ENCODE measurements around the gene TBC1D23. TPM values are rescaled to one million over a fixed set of nuclear protein-coding genes. Genes with fewer than 3 reads are reported as not detected.
"Not testable (repeated sequence)": the region's sequence is repeated elsewhere in the genome, so short reads cannot be mapped to it uniquely, and the experiment has no call there.

The TBC1D23 gene
- total RNA-seq, 1 donor from 2014 or later, result 17.6 TPM

- H3K27me3 Mint-ChIP-seq, result no peaks in the 10 kb centered on the region
- no peak overlapping the region for H3K27ac Mint-ChIP-seq
- H3K36me3 Mint-ChIP-seq (ENCODE audit: low read depth), result peaks cover 13% of the 10 kb centered on the region
- H3K9me3 Mint-ChIP-seq, result no peaks in the 10 kb centered on the region
- intact Hi-C loops (cut with micrococcal nuclease), result no loop called here
- no peak for DNase-seq
- H3K4me3 Mint-ChIP-seq, result no peak overlapping the region
- peaks cover 8% of the 10 kb centered on the region for H3K4me1 Mint-ChIP-seq
Observed at GRCh38 chr3:100289339-100289738, 28.5 kb downstream of the TBC1D23 start.

- peaks cover 4% of the 10 kb centered on the region for H3K4me1 Mint-ChIP-seq
- peaks cover 23% of the 10 kb centered on the region for H3K36me3 Mint-ChIP-seq (ENCODE audit: low read depth)
- DNase-seq, result no peak
- H3K4me3 Mint-ChIP-seq, result no peak overlapping the region
- intact Hi-C loops (cut with micrococcal nuclease), result no loop called here
- H3K9me3 Mint-ChIP-seq, result no peaks in the 10 kb centered on the region
- H3K27ac Mint-ChIP-seq, result no peak overlapping the region
- H3K27me3 Mint-ChIP-seq, result no peaks in the 10 kb centered on the region
Observed at GRCh38 chr3:100295089-100295488, 34.3 kb downstream of the TBC1D23 start.

GRCh38 chr3:100297784-100298183 lies 37.0 kb downstream of the TBC1D23 start:
- H3K27ac Mint-ChIP-seq, result no peak overlapping the region
- DNase-seq, result no peak
- H3K27me3 Mint-ChIP-seq, result no peaks in the 10 kb centered on the region
- intact Hi-C loops (cut with micrococcal nuclease), result no loop called here
- H3K9me3 Mint-ChIP-seq, result no peaks in the 10 kb centered on the region
- peaks cover 27% of the 10 kb centered on the region for H3K36me3 Mint-ChIP-seq (ENCODE audit: low read depth)
- no peaks in the 10 kb centered on the region for H3K4me1 Mint-ChIP-seq
- H3K4me3 Mint-ChIP-seq, result no peak overlapping the region

GRCh38 chr3:100299016-100299415 lies 38.2 kb downstream of the TBC1D23 start:
- intact Hi-C loops (cut with micrococcal nuclease), result no loop called here
- Mint-ChIP-seq H3K4me3 (no peak overlapping the region), H3K9me3 (no peaks in the 10 kb centered on the region), H3K4me1 (no peaks in the 10 kb centered on the region), H3K27ac (no peak overlapping the region), H3K27me3 (no peaks in the 10 kb centered on the region), H3K36me3 (ENCODE audit: low read depth) (peaks cover 27% of the 10 kb centered on the region)
- DNase-seq, result no peak

GRCh38 chr3:100306695-100307094 lies 45.9 kb downstream of the TBC1D23 start:
- Mint-ChIP-seq H3K4me1 (no peaks in the 10 kb centered on the region), H3K36me3 (ENCODE audit: low read depth) (peaks cover 16% of the 10 kb centered on the region), H3K27ac (no peak overlapping the region), H3K27me3 (no peaks in the 10 kb centered on the region), H3K9me3 (no peaks in the 10 kb centered on the region), H3K4me3 (no peak overlapping the region)
- intact Hi-C loops (cut with micrococcal nuclease), result no loop called here
- DNase-seq, result no peak

- no peak overlapping the region for H3K4me3 Mint-ChIP-seq
- no peak for DNase-seq
- H3K9me3 Mint-ChIP-seq, result no peaks in the 10 kb centered on the region
- no peak overlapping the region for H3K27ac Mint-ChIP-seq
- intact Hi-C loops (cut with micrococcal nuclease), result no loop called here
- peaks cover 15% of the 10 kb centered on the region for H3K36me3 Mint-ChIP-seq (ENCODE audit: low read depth)
- H3K4me1 Mint-ChIP-seq, result no peaks in the 10 kb centered on the region
- no peaks in the 10 kb centered on the region for H3K27me3 Mint-ChIP-seq
Observed at GRCh38 chr3:100310355-100310965, 49.7 kb downstream of the TBC1D23 start.

GRCh38 chr3:100311011-100311410 lies 50.2 kb downstream of the TBC1D23 start:
- peaks cover 14% of the 10 kb centered on the region for H3K36me3 Mint-ChIP-seq (ENCODE audit: low read depth)
- no peaks in the 10 kb centered on the region for H3K9me3 Mint-ChIP-seq
- H3K4me1 Mint-ChIP-seq, result no peaks in the 10 kb centered on the region
- no peak overlapping the region for H3K4me3 Mint-ChIP-seq
- no peaks in the 10 kb centered on the region for H3K27me3 Mint-ChIP-seq
- no peak for DNase-seq
- intact Hi-C loops (cut with micrococcal nuclease), result no loop called here
- H3K27ac Mint-ChIP-seq, result no peak overlapping the region

GRCh38 chr3:100316641-100317069 lies 55.9 kb downstream of the TBC1D23 start:
- no peaks in the 10 kb centered on the region for H3K27me3 Mint-ChIP-seq

GRCh38 chr3:100317912-100318311 lies 57.1 kb downstream of the TBC1D23 start:
- no peaks in the 10 kb centered on the region for H3K9me3 Mint-ChIP-seq
- H3K36me3 Mint-ChIP-seq (ENCODE audit: low read depth), result peaks cover 10% of the 10 kb centered on the region
- intact Hi-C loops (cut with micrococcal nuclease), result loop anchor here (2.0 to 5.0 kb wide), 4 partner anchors 84 to 1063 kb away; partner anchors contain the start of genes LNP1 and TOMM70
- H3K4me1 Mint-ChIP-seq, result peaks cover 11% of the 10 kb centered on the region
- no peak for DNase-seq
- H3K27me3 Mint-ChIP-seq, result no peaks in the 10 kb centered on the region
- H3K4me3 Mint-ChIP-seq, result peak overlapping the region; percentile 61
- no peak overlapping the region for H3K27ac Mint-ChIP-seq

More at GRCh38 chr3:100316641-100317069, 55.9 kb downstream of the TBC1D23 start:
- no peaks in the 10 kb centered on the region for H3K9me3 Mint-ChIP-seq
- DNase-seq, result peak; percentile 86
- peak overlapping the region; percentile 40 for H3K4me3 Mint-ChIP-seq
- intact Hi-C loops (cut with micrococcal nuclease), result loop anchor here (1.0 to 5.0 kb wide), 6 partner anchors 18 to 1064 kb away; partner anchors contain the start of genes LNP1, NIT2 and TOMM70
- peak overlapping the region; percentile 55 for H3K27ac Mint-ChIP-seq
- H3K36me3 Mint-ChIP-seq (ENCODE audit: low read depth), result peaks cover 11% of the 10 kb centered on the region
- H3K4me1 Mint-ChIP-seq, result peaks cover 11% of the 10 kb centered on the region

- Mint-ChIP-seq H3K27ac (no peak overlapping the region), H3K4me3 (no peak overlapping the region), H3K27me3 (no peaks in the 10 kb centered on the region), H3K9me3 (no peaks in the 10 kb centered on the region), H3K36me3 (ENCODE audit: low read depth) (peaks cover 11% of the 10 kb centered on the region), H3K4me1 (peaks cover 11% of the 10 kb centered on the region)
- DNase-seq, result no peak
- intact Hi-C loops (cut with micrococcal nuclease), result loop anchor here (5.0 kb wide), 3 partner anchors 82 to 488 kb away; partner anchors contain the start of genes LNP1 and TOMM70
Observed at GRCh38 chr3:100319951-100320350, 59.2 kb downstream of the TBC1D23 start.

GRCh38 chr3:100324044-100324443 lies 63.3 kb downstream of the TBC1D23 start:
- H3K36me3 Mint-ChIP-seq (ENCODE audit: low read depth), result peaks cover 25% of the 10 kb centered on the region
- H3K27me3 Mint-ChIP-seq, result no peaks in the 10 kb centered on the region
- no peaks in the 10 kb centered on the region for H3K4me1 Mint-ChIP-seq
- intact Hi-C loops (cut with micrococcal nuclease), result no loop called here
- no peak overlapping the region for H3K27ac Mint-ChIP-seq
- peaks cover 9% of the 10 kb centered on the region for H3K9me3 Mint-ChIP-seq
- no peak for DNase-seq
- H3K4me3 Mint-ChIP-seq, result no peak overlapping the region

- peaks cover 9% of the 10 kb centered on the region for H3K9me3 Mint-ChIP-seq
- H3K4me3 Mint-ChIP-seq, result no peak overlapping the region
- H3K27me3 Mint-ChIP-seq, result no peaks in the 10 kb centered on the region
- no peaks in the 10 kb centered on the region for H3K4me1 Mint-ChIP-seq
- intact Hi-C loops (cut with micrococcal nuclease), result no loop called here
- no peak overlapping the region for H3K27ac Mint-ChIP-seq
- H3K36me3 Mint-ChIP-seq (ENCODE audit: low read depth), result peaks cover 15% of the 10 kb centered on the region
- DNase-seq, result no peak
Observed at GRCh38 chr3:100325827-100326226, 65.0 kb downstream of the TBC1D23 start.

GRCh38 chr3:100327377-100327776 lies 66.6 kb downstream of the TBC1D23 start:
- intact Hi-C loops (cut with micrococcal nuclease); H3K27me3 Mint-ChIP-seq; H3K4me3 Mint-ChIP-seq; H3K4me1 Mint-ChIP-seq; H3K9me3 Mint-ChIP-seq; H3K27ac Mint-ChIP-seq; DNase-seq: not testable (repeated sequence)
- peaks cover 15% of the 10 kb centered on the region for H3K36me3 Mint-ChIP-seq (ENCODE audit: low read depth)

GRCh38 chr3:100329800-100330489 lies 69.2 kb downstream of the TBC1D23 start:
- H3K27me3 Mint-ChIP-seq, result no peaks in the 10 kb centered on the region
- no peak overlapping the region for H3K27ac Mint-ChIP-seq

More at GRCh38 chr3:100329800-100330489, 69.2 kb downstream of the TBC1D23 start:
- Mint-ChIP-seq H3K4me1 (peaks cover 4% of the 10 kb centered on the region), H3K4me3 (no peak overlapping the region), H3K36me3 (ENCODE audit: low read depth) (peaks cover 14% of the 10 kb centered on the region), H3K9me3 (peaks cover 9% of the 10 kb centered on the region)
- intact Hi-C loops (cut with micrococcal nuclease), result loop anchor here (5.0 to 10.0 kb wide), 3 partner anchors 255 to 1052 kb away; no protein-coding TSS in a partner anchor
- DNase-seq, result peak; percentile 43

Measured in activated CD4-positive, alpha-beta T cell treated with anti-CD3 and anti-CD28 coated beads, Interleukin-2, amount 10 ng/mL, durations not matched to agents 24 days and 14 days (primary cell).